ENCODE data around the gene TMTC1. TPM values are rescaled to one million over a fixed set of nuclear protein-coding genes. Genes with fewer than 3 reads are reported as not detected.

The TMTC1 gene
- total and polyA plus RNA-seq, 9 of the 15 experiments (the other 6 are each of a cell fraction or from before 2014, with no cell fraction given): under 0.01 to 0.18 (median 0.06) TPM; not detected in 2

DNA sequence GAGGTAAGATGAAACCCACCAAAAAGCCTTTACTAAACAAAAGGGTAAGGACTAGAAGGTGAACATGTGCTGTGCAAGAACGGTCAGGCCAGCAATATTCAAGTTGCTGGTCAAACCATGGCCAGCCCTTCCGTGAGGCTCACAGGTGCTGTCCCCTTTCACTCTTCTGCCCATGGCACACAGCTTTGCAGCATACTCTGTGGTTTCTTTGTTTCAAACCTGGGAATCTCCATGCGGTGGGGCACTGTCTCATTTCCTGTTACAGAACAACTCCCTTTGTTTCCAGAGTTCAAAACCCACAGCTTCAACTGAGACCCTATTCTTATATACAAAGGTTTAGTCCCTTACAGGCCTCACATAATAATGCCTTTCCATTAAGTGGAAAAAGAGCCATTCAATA is 284.5 kb downstream of the TMTC1 start:
- ChIA-PET CTCF (ENCODE audit: low intra/inter-chr PET ratio) (no interaction called here), POLR2A (no interaction called here)
- BruUV-seq (replicated peaks): no TSS peak
- Histone ChIP-seq H3K79me2 (ENCODE audit: control insufficient read depth, insufficient read depth, low read length) (no peaks in the 10 kb centered on the region), H2AFZ (ENCODE audit: low read depth, low read length) (no peak overlapping the region), H3K27me3 (ENCODE audit: control insufficient read depth in 2 of 2, insufficient read depth in 2 of 2, low read length in 2 of 2) (peaks cover 4 to 17% of the 10 kb centered on the region in 2 experiments; a peak in 2 of 5 replicates), H3K4me3 (no peak overlapping the region), H3K4me2 (ENCODE audit: insufficient read depth, low read length) (no peak overlapping the region), H3K36me3 (ENCODE audit: control insufficient read depth, insufficient read depth, low read length) (no peaks in the 10 kb centered on the region), H4K20me1 (replicated peaks; ENCODE audit: control insufficient read depth, insufficient read depth, low read length) (no peaks in the 10 kb centered on the region; the same call in 1 of the 2 replicates), H3K9me3 (replicated peaks; ENCODE audit: control insufficient read depth, insufficient read depth, low read depth, low read length) (no peaks in the 10 kb centered on the region), H3K9ac (ENCODE audit: insufficient read depth in 1 of 2, low read depth in 2 of 2, low read length in 2 of 2) (no peak overlapping the region), H3K4me1 (replicated peaks in 1 of 2; ENCODE audit: control insufficient read depth in 2 of 2, insufficient read depth in 2 of 2, low read length in 2 of 2) (no peaks in the 10 kb centered on the region), H3K27ac (ENCODE audit: extremely low read depth, low read depth, low read length) (no peak overlapping the region), H3K9me1 (ENCODE audit: control insufficient read depth, insufficient read depth, low read length) (no peaks in the 10 kb centered on the region)
- FAIRE-seq: no peak
- intact Hi-C loops (cut with micrococcal nuclease) (no loop called here), in situ Hi-C loops (cut with MboI) (no loop called here)
- no peak for ATAC-seq
- no peak for DNase-seq (ENCODE audit: extremely low read depth in 1 of 4, low spot score in 3 of 4)
- WGBS (ENCODE audit: insufficient coverage, low coverage, missing lambda C conversion rate): 3% methylated on average over 3 of the region's 3 CpGs
- TF ChIP-seq CHCHD3 (CRISPR knock-in tag; IDR thresholded peaks at IDR 0.05): no peak
- no peak for TF ChIP-seq TAF1 (IDR thresholded peaks at IDR 0.05; ENCODE audit: control insufficient read depth, extremely low read depth, insufficient read depth, low read length, severe bottlenecking)
- no peak for TF ChIP-seq CHD2 (IDR thresholded peaks at IDR 0.05; ENCODE audit: low read depth, low read length)
- TF ChIP-seq HDAC1 (IDR thresholded peaks at IDR 0.05): no peak
- TF ChIP-seq NCOA4 (IDR thresholded peaks at IDR 0.05; ENCODE audit: partially characterized antibody): no peak
- no peak for TF ChIP-seq NBN (IDR thresholded peaks at IDR 0.05; ENCODE audit: low read depth)
- TF ChIP-seq ARID2 (IDR thresholded peaks at IDR 0.05): no peak
- TF ChIP-seq ZBED1 (IDR thresholded peaks at IDR 0.05): no peak
- TF ChIP-seq, protein P1, sequence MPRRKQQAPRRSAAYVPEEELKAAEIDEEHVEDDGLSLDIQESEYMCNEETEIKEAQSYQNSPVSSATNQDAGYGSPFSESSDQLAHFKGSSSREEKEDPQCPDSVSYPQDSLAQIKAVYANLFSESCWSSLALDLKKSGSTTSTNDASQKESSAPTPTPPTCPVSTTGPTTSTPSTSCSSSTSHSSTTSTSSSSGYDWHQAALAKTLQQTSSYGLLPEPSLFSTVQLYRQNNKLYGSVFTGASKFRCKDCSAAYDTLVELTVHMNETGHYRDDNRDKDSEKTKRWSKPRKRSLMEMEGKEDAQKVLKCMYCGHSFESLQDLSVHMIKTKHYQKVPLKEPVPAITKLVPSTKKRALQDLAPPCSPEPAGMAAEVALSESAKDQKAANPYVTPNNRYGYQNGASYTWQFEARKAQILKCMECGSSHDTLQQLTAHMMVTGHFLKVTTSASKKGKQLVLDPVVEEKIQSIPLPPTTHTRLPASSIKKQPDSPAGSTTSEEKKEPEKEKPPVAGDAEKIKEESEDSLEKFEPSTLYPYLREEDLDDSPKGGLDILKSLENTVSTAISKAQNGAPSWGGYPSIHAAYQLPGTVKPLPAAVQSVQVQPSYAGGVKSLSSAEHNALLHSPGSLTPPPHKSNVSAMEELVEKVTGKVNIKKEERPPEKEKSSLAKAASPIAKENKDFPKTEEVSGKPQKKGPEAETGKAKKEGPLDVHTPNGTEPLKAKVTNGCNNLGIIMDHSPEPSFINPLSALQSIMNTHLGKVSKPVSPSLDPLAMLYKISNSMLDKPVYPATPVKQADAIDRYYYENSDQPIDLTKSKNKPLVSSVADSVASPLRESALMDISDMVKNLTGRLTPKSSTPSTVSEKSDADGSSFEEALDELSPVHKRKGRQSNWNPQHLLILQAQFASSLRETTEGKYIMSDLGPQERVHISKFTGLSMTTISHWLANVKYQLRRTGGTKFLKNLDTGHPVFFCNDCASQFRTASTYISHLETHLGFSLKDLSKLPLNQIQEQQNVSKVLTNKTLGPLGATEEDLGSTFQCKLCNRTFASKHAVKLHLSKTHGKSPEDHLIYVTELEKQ (CRISPR knock-in tag; IDR thresholded peaks at IDR 0.05): no peak
- no peak for TF ChIP-seq ZNF232 (CRISPR knock-in tag; IDR thresholded peaks at IDR 0.05)
- no peak for TF ChIP-seq ELF2 (CRISPR knock-in tag; IDR thresholded peaks at IDR 0.05)
- TF ChIP-seq ZBTB33 (CRISPR knock-in tag; IDR thresholded peaks at IDR 0.05): no peak
- TF ChIP-seq ZNF165 (CRISPR knock-in tag; IDR thresholded peaks at IDR 0.05; ENCODE audit: borderline replicate concordance): no peak

All from K562 (cell line).